ENCODE results near the gene NEK11. TPM values are rescaled to one million over a fixed set of nuclear protein-coding genes. Genes with fewer than 3 reads are reported as not detected.

NEK11 gene
- total and polyA plus RNA-seq, 8 donors = 7.9 to 22.1 (median 15.4) TPM

DNA sequence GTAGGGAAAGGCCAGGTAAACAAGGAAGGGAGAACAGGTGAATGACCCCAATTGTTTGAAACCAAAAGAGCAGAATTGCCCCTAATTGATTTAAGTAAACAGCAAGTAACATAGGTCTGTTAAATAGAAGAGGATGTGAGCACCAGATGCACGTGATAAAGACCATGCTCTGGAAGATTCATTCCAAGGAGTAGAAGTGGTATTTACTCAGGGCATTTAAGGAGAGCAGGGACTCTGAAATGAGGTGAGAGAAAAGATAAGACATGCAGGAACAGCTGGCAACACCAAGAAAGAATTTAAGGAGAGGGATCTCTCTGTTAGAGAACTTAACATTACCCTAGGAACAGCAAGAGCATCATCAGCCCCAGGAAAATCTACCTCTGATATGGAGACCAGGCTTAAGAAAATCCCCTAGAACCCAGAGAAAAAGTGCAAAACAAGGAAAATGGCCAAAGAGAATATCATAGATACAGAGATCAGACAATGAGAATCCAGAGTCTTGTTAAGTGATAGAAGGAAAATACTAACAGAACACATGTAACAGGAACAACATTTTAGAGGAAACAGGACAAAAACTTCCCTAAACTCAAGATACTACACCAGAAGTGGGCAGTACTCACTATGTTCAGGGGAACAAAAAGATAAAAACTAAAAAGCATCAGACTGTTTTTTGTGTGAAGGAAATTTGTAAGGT lies 361.3 kb downstream of the NEK11 start:
- no peak overlapping the region for H3K4me3 ChIP-seq
- no peaks in the 10 kb centered on the region for H3K9me3 ChIP-seq
- TF ChIP-seq CTCF (IDR thresholded peaks at IDR 0.05) = no peak
- H3K27me3 ChIP-seq = no peaks in the 10 kb centered on the region
- peaks cover 0 to 24% of the 10 kb centered on the region in 2 donors for H3K36me3 ChIP-seq
- no peak for ATAC-seq
- no peak for DNase-seq
- H3K4me1 ChIP-seq = peaks cover 4 to 60% of the 10 kb centered on the region in 2 donors
- intact Hi-C loops (cut with DNase I) = no loop called here
- peak overlapping the region in 1 of 2 donors; percentile 82 for H3K27ac ChIP-seq

GRCh38 chr3:131388490-131388799 lies 361.8 kb downstream of the NEK11 start:
- no peak for TF ChIP-seq CTCF (IDR thresholded peaks at IDR 0.05)
- ATAC-seq (no peak), DNase-seq (no peak)
- peak overlapping the region in 1 of 2 donors; percentile 82 for H3K27ac ChIP-seq
- H3K27me3 ChIP-seq = no peaks in the 10 kb centered on the region
- H3K36me3 ChIP-seq = peaks cover 0 to 19% of the 10 kb centered on the region in 2 donors
- no peaks in the 10 kb centered on the region for H3K9me3 ChIP-seq
- peaks cover 4 to 55% of the 10 kb centered on the region in 2 donors for H3K4me1 ChIP-seq
- intact Hi-C loops (cut with DNase I) = no loop called here
- H3K4me3 ChIP-seq = no peak overlapping the region

DNA sequence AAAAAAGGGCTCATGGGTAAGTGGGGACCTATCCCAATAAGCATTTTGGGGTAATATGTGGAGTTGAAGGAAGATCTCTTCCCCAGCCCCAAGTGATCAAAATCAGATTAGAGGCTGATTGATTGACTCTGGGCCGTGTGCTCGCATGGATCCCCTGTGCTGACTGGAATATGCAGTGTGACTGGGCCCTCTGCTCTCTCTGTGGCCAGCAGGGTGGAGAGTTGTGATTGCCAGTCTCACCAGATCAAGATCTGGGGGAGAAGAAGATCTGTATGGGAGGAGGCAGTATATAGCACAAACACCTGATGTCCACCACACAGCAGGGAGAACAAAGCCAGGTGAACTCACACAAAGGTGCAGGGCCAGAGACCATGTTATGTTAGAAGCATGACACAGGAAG lies 363.7 kb downstream of the NEK11 start:
- ATAC-seq = no peak
- TF ChIP-seq CTCF (IDR thresholded peaks at IDR 0.05) = no peak
- intact Hi-C loops (cut with DNase I) = no loop called here
- Histone ChIP-seq H3K27me3 (no peaks in the 10 kb centered on the region), H3K36me3 (peaks cover 0 to 5% of the 10 kb centered on the region in 2 donors), H3K27ac (no peak overlapping the region), H3K9me3 (no peaks in the 10 kb centered on the region), H3K4me3 (no peak overlapping the region), H3K4me1 (peaks cover 4 to 36% of the 10 kb centered on the region in 2 donors)
- no peak for DNase-seq

- Histone ChIP-seq H3K27me3 (no peaks in the 10 kb centered on the region), H3K9me3 (no peaks in the 10 kb centered on the region), H3K36me3 (no peaks in the 10 kb centered on the region), H3K4me1 (peaks cover 3 to 9% of the 10 kb centered on the region in 2 donors), H3K4me3 (no peak overlapping the region), H3K27ac (no peak overlapping the region)
- intact Hi-C loops (cut with DNase I) = no loop called here
- ATAC-seq (no peak), DNase-seq (no peak)
- TF ChIP-seq CTCF (IDR thresholded peaks at IDR 0.05) = no peak
These were observed 366.4 kb downstream of the NEK11 start for GRCh38 chr3:131393051-131393450.

DNA sequence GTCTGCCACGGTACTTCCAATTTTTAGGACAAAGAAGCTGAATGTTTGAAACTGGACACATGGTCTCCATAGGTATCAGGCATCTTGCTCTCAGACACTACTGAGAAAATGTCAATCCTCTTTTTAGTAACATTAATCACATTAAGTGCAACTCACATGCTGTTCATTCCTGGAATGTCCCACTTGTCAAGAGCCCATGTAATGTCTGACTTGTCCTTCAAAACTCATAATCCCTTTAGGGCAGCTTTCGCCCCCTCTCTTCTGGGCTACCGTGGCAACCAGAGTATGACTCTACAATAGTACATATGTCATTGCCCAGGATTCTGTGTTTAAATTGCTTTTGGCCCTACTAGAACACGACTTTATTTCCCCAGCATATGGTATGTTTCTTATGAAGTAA lies 367.2 kb downstream of the NEK11 start:
- H3K27ac ChIP-seq = no peak overlapping the region
- H3K9me3 ChIP-seq = no peaks in the 10 kb centered on the region
- intact Hi-C loops (cut with DNase I) = no loop called here
- H3K4me3 ChIP-seq = no peak overlapping the region
- ATAC-seq (peak; percentile 38), DNase-seq (no peak)
- no peak for TF ChIP-seq CTCF (IDR thresholded peaks at IDR 0.05)
- H3K4me1 ChIP-seq = peaks cover 0 to 1% of the 10 kb centered on the region in 2 donors
- H3K36me3 ChIP-seq = no peaks in the 10 kb centered on the region
- H3K27me3 ChIP-seq = no peaks in the 10 kb centered on the region
